ENCODE results near the gene PGBD5. TPM values are rescaled to one million over a fixed set of nuclear protein-coding genes. Genes with fewer than 3 reads are reported as not detected.

PGBD5 gene
- total RNA-seq, 1 donor from 2014 or later: 1.8 TPM

DNA sequence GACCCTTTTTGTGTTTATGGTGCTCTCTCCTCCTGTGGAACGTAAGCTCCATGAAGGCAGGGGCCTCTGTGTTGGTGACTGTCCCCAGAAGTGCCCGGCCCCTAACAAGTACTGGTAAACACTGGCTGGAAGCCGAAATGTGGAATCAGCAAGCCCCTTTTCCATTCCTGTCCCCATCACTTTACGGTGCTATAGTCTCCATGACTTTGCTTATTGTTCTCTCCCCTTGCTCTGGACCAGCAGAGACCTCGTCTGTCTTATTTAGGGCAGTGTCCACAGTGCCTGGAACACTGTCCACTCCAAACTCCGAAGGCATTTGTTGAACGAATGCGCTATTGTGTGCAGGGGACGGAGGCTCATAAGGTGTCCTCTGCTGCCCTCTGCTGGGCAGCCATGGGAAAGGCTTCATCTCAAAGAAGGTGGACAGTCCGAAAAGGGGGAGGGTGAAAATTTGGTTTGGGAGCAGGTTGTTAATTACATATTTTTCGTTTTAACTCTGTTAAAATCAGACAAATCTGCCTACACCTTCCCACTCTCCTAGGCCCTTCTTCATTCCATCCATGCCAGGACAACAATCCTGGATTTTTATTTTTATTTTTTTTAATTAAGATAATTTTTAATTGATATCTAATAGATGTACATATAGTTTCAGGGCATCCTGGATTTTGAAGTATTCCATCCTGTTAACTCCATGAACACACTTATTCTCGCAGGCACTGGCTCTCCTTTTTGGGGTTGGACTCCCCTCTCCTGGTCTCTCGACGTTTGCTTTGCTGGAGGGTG is 115.6 kb downstream of the PGBD5 start:
- DNase-seq (ENCODE audit: low spot score): no peak

DNA sequence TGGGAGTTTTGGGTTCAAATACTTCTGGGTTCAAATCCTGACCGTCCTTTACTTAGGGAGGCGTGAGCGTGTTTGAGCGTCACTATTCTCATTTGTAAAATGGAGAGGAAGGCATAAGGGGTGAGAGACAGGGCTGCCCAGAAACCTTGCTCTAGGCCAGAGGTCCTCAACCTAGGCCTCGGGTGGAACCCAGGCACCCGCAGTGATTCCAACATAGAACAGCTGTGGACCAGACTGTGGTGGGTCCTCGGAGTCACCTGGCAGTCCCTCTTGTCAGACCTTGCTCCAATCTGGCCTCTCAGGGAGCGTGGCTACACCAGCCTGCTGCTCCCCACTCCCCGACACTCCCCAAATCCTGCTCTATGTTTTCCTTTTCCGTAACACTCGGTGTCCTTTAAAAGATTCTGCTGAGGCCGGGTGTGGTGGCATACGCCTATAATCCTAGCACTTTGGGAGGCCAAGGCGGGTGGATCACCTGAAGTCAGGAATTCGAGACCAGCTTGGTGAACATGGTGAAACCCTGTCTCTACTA is 116.4 kb downstream of the PGBD5 start:
- H3K36me3 Mint-ChIP-seq (ENCODE audit: low read depth): no peaks in the 10 kb centered on the region
- DNase-seq (ENCODE audit: low spot score): no peak
- H3K27me3 Mint-ChIP-seq (ENCODE audit: low read depth): peaks cover 2% of the 10 kb centered on the region
- TF ChIP-seq, protein P1, sequence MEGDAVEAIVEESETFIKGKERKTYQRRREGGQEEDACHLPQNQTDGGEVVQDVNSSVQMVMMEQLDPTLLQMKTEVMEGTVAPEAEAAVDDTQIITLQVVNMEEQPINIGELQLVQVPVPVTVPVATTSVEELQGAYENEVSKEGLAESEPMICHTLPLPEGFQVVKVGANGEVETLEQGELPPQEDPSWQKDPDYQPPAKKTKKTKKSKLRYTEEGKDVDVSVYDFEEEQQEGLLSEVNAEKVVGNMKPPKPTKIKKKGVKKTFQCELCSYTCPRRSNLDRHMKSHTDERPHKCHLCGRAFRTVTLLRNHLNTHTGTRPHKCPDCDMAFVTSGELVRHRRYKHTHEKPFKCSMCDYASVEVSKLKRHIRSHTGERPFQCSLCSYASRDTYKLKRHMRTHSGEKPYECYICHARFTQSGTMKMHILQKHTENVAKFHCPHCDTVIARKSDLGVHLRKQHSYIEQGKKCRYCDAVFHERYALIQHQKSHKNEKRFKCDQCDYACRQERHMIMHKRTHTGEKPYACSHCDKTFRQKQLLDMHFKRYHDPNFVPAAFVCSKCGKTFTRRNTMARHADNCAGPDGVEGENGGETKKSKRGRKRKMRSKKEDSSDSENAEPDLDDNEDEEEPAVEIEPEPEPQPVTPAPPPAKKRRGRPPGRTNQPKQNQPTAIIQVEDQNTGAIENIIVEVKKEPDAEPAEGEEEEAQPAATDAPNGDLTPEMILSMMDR (IDR thresholded peaks at IDR 0.05): no peak
- H3K9me3 Mint-ChIP-seq (ENCODE audit: low read depth): no peaks in the 10 kb centered on the region
- no peak overlapping the region for H3K27ac Mint-ChIP-seq (ENCODE audit: unreplicated experiment)
- no peak overlapping the region for H3K4me3 Mint-ChIP-seq (ENCODE audit: unreplicated experiment)
- H3K4me1 Mint-ChIP-seq (ENCODE audit: low read depth): peaks cover 22% of the 10 kb centered on the region

More for the DNA sequence above, 115.6 kb downstream of the PGBD5 start:
- Mint-ChIP-seq H3K4me3 (ENCODE audit: unreplicated experiment) (no peak overlapping the region), H3K27ac (ENCODE audit: unreplicated experiment) (no peak overlapping the region), H3K36me3 (ENCODE audit: low read depth) (no peaks in the 10 kb centered on the region), H3K9me3 (ENCODE audit: low read depth) (no peaks in the 10 kb centered on the region), H3K27me3 (ENCODE audit: low read depth) (peaks cover 2% of the 10 kb centered on the region), H3K4me1 (ENCODE audit: low read depth) (peaks cover 22% of the 10 kb centered on the region)
- TF ChIP-seq, protein P1 (IDR thresholded peaks at IDR 0.05): peak; percentile 97

GRCh38 chr1:230308821-230309220 is 117.3 kb downstream of the PGBD5 start:
- no peaks in the 10 kb centered on the region for H3K36me3 Mint-ChIP-seq (ENCODE audit: low read depth)
- H3K4me1 Mint-ChIP-seq (ENCODE audit: low read depth): peaks cover 25% of the 10 kb centered on the region
- no peak overlapping the region for H3K27ac Mint-ChIP-seq (ENCODE audit: unreplicated experiment)
- TF ChIP-seq, protein P1 (IDR thresholded peaks at IDR 0.05): no peak
- no peak overlapping the region for H3K4me3 Mint-ChIP-seq (ENCODE audit: unreplicated experiment)
- no peak for DNase-seq (ENCODE audit: low spot score)
- peaks cover 2% of the 10 kb centered on the region for H3K27me3 Mint-ChIP-seq (ENCODE audit: low read depth)
- no peaks in the 10 kb centered on the region for H3K9me3 Mint-ChIP-seq (ENCODE audit: low read depth)

- Mint-ChIP-seq H3K4me3 (ENCODE audit: unreplicated experiment) (no peak overlapping the region), H3K27ac (ENCODE audit: unreplicated experiment) (peak overlapping the region; percentile 66), H3K9me3 (ENCODE audit: low read depth) (no peaks in the 10 kb centered on the region), H3K4me1 (ENCODE audit: low read depth) (peaks cover 28% of the 10 kb centered on the region), H3K36me3 (ENCODE audit: low read depth) (no peaks in the 10 kb centered on the region), H3K27me3 (ENCODE audit: low read depth) (peaks cover under 1% of the 10 kb centered on the region)
- peak; percentile 67 for DNase-seq (ENCODE audit: low spot score)
- TF ChIP-seq, protein P1 (IDR thresholded peaks at IDR 0.05): no peak
These were observed 118.1 kb downstream of the PGBD5 start for GRCh38 chr1:230308039-230308438.

DNA sequence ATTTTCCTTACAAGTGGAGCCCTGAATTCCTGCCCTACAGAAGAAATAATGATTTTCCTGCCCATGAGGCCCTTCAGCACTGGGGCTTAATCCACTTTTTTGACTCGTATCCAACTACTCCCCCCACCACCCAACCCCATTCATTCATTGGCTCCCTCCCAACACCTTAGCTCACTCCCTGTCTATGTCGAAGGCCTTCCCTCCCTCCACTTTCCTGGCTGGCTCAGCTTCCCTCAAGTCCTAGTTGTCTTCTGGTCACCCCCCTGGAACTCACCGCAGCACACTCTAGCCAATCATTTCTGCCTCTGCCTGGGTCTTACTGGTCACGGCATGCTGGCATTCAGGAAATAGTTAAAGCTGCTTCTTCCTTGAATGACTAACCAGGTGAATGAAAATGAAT is 118.9 kb downstream of the PGBD5 start:
- no peaks in the 10 kb centered on the region for H3K9me3 Mint-ChIP-seq (ENCODE audit: low read depth)
- no peaks in the 10 kb centered on the region for H3K27me3 Mint-ChIP-seq (ENCODE audit: low read depth)
- H3K4me3 Mint-ChIP-seq (ENCODE audit: unreplicated experiment): no peak overlapping the region
- no peak overlapping the region for H3K27ac Mint-ChIP-seq (ENCODE audit: unreplicated experiment)
- TF ChIP-seq, protein P1 (IDR thresholded peaks at IDR 0.05): no peak
- H3K36me3 Mint-ChIP-seq (ENCODE audit: low read depth): no peaks in the 10 kb centered on the region
- H3K4me1 Mint-ChIP-seq (ENCODE audit: low read depth): peaks cover 28% of the 10 kb centered on the region
- DNase-seq (ENCODE audit: low spot score): no peak

Measured in chondrocyte (in vitro differentiated cells).